ENCODE results near the gene HES2.

GRCh38 chr1:6401673-6402072, 18.0 kb downstream of the HES2 start:
- TF ChIP-seq CTCF (IDR thresholded peaks at IDR 0.05) (no peak), EP300 (IDR thresholded peaks at IDR 0.05; ENCODE audit: low read depth) (no peak)

Data from transverse colon (tissue), 3 donors.